SK-N-SH (cell line): ENCODE measurements around the gene E2F4. TPM values are rescaled to one million over a fixed set of nuclear protein-coding genes. Genes with fewer than 3 reads are reported as not detected.

Source experiments
- CTCF ChIA-PET: fragments of 300-600, 350-600 bp; formaldehyde crosslinking; extraction: SDS; loops from one replicate; lab custom pipeline; 2021; lab: Yijun Ruan, JAX
- POLR2A ChIA-PET: fragments of 350-600 bp; sonication (Branson Sonifier 250); formaldehyde crosslinking; extraction: SDS; loops from one replicate; lab custom pipeline; 2020; ENCODE audit warnings: antibody characterized with exemption, inconsistent platforms; lab: Yijun Ruan, JAX
- DNase-seq: peaks from one replicate; pipeline ENCODE4 v3.0.0; 2012
- H2AFZ ChIP-seq: fragments of 200-600 bp; sonication (generic); 2 replicates; pipeline ENCODE4 v1.8.1; 2016; ENCODE audit warnings: antibody characterized with exemption, mild to moderate bottlenecking, low read depth
- H3F3A ChIP-seq: fragments of 200-600 bp; sonication (generic); replicated peaks from 2 replicates; pipeline ENCODE3; 2016; ENCODE audit warnings: antibody characterized with exemption, mild to moderate bottlenecking; ENCODE audit not compliant: insufficient read depth
- H3K27ac ChIP-seq, 2 experiments: fragments of 200-500 bp in 1 of 2; fragments of 200-600 bp in 1 of 2; sonication (Bioruptor generic) in 1 of 2; sonication (generic), shearing (Covaris generic) in 1 of 2; 2 replicates each; pipeline versions ENCODE4 v1.5.1 to v1.6.1; 2014 to 2016; ENCODE audit warnings: low read depth in 2 of 2, inconsistent platforms in 1 of 2, low read length in 1 of 2, mild to moderate bottlenecking in 1 of 2, mixed read lengths in 1 of 2
- H3K27me3 ChIP-seq: fragments of 200-600 bp; sonication (generic), shearing (Covaris generic); 2 replicates; pipeline ENCODE4 v1.6.1; 2016; ENCODE audit warnings: mixed run types; ENCODE audit not compliant: insufficient read depth
- H3K36me3 ChIP-seq, 2 experiments: fragments of 200-500 bp in 1 of 2; fragments of 200-600 bp in 1 of 2; sonication (Bioruptor generic) in 1 of 2; sonication (generic) in 1 of 2; replicated peaks in 1 of 2; 2 replicates each; pipeline versions ENCODE3 to v1.5.1; 2014 to 2016; ENCODE audit warnings: low read length in 1 of 2, mild to moderate bottlenecking in 1 of 2; ENCODE audit not compliant: insufficient read depth in 2 of 2, control insufficient read depth in 1 of 2
- H3K4me1 ChIP-seq, 2 experiments: fragments of 200-500 bp in 1 of 2; fragments of 200-600 bp in 1 of 2; sonication (Bioruptor generic) in 1 of 2; sonication (generic), shearing (Covaris generic) in 1 of 2; 2 replicates each; pipeline versions ENCODE4 v1.5.1 to v1.6.1; 2014 to 2016; ENCODE audit warnings: low read depth in 1 of 2, low read length in 1 of 2, mixed run types in 1 of 2; ENCODE audit not compliant: insufficient read depth in 2 of 2, control insufficient read depth in 1 of 2
- H3K4me2 ChIP-seq: fragments of 200-600 bp; sonication (generic), shearing (Covaris generic); 2 replicates; pipeline ENCODE4 v1.6.1; 2017; ENCODE audit warnings: mixed run types
- H3K4me3 ChIP-seq, 2 experiments: fragments of 200-500 bp in 1 of 2; fragments of 200-600 bp in 1 of 2; sonication (Bioruptor generic) in 1 of 2; sonication (generic), shearing (Covaris generic) in 1 of 2; 2 replicates each; pipeline versions ENCODE4 v1.5.1 to v1.8.1; 2014 to 2016; ENCODE audit warnings: low read depth in 2 of 2, inconsistent platforms in 1 of 2, low read length in 1 of 2, mild to moderate bottlenecking in 1 of 2, mixed read lengths in 1 of 2, moderate library complexity in 1 of 2
- H3K79me2 ChIP-seq: fragments of 200-600 bp; sonication (generic); 2 replicates; pipeline ENCODE4 v1.8.1; 2017; ENCODE audit warnings: mild to moderate bottlenecking; ENCODE audit not compliant: insufficient read depth
- H3K9ac ChIP-seq: fragments of 200-600 bp; sonication (generic); 2 replicates; pipeline ENCODE4 v1.6.1; 2017; ENCODE audit warnings: mixed run types
- H3K9me2 ChIP-seq: fragments of 200-600 bp; sonication (generic); 2 replicates; pipeline ENCODE4 v1.6.1; 2017; ENCODE audit warnings: mixed run types
- H3K9me3 ChIP-seq: fragments of 200-600 bp; sonication (generic); 2 replicates; pipeline ENCODE4 v1.6.1; 2017; ENCODE audit warnings: mixed run types, mild to moderate bottlenecking, moderate library complexity
- H4K20me1 ChIP-seq: fragments of 200-600 bp; sonication (generic); 2 replicates; pipeline ENCODE4 v1.6.1; 2017; ENCODE audit warnings: mild to moderate bottlenecking, mixed run types; ENCODE audit not compliant: insufficient read depth
- CHD2 ChIP-seq: fragments of 150-350 bp; IDR thresholded peaks from 2 replicates; pipeline ENCODE4 v1.6.1; 2018; ENCODE audit warnings: low read length; ENCODE audit not compliant: partially characterized antibody
- CTCF ChIP-seq: fragments of 200-600 bp; sonication (generic); IDR thresholded peaks from 2 replicates; pipeline ENCODE4 v1.6.1; 2017; ENCODE audit warnings: antibody characterized with exemption, mild to moderate bottlenecking, moderate library complexity
- EP300 ChIP-seq, 2 experiments: IDR thresholded peaks; 2 replicates each; pipeline versions ENCODE4 v1.4.0 to v1.6.1; 2012; ENCODE audit warnings: borderline replicate concordance in 1 of 2, low read depth in 1 of 2, low read length in 1 of 2
- FOSL2 ChIP-seq: IDR thresholded peaks from 2 replicates; pipeline ENCODE4 v1.4.0; 2012; ENCODE audit warnings: low read depth, mild to moderate bottlenecking, moderate library complexity, borderline replicate concordance
- JUND ChIP-seq: IDR thresholded peaks from 2 replicates; pipeline ENCODE4 v1.4.0; 2012
- MAX ChIP-seq: IDR thresholded peaks from 2 replicates; pipeline ENCODE4 v1.4.0; 2012; ENCODE audit warnings: low read depth
- MEF2A ChIP-seq: IDR thresholded peaks from 2 replicates; pipeline ENCODE4 v1.4.0; 2012; ENCODE audit warnings: low read depth, borderline replicate concordance
- PBX3 ChIP-seq: IDR thresholded peaks from 2 replicates; pipeline ENCODE4; 2012
- RXRA ChIP-seq: IDR thresholded peaks from 2 replicates; pipeline ENCODE4 v1.4.0; 2012; ENCODE audit warnings: low read depth, mild to moderate bottlenecking, borderline replicate concordance
- SMC3 ChIP-seq: IDR thresholded peaks from 2 replicates; pipeline ENCODE4 v1.6.1; 2012; ENCODE audit warnings: low read depth, low read length, improper control_type of control experiment
- TCF12 ChIP-seq: IDR thresholded peaks from 2 replicates; pipeline ENCODE4 v1.4.0; 2012
- USF1 ChIP-seq: IDR thresholded peaks from 2 replicates; pipeline ENCODE4 v1.4.0; 2012; ENCODE audit warnings: low read depth, borderline replicate concordance
- WGBS: methylation state at CpG from one replicate; pipeline ENCODE4 v1.1.6; 2017; ENCODE audit warnings: low lambda C conversion rate; 5-methylcytosine and 5-hydroxymethylcytosine counted together
- polyA plus RNA-seq, 3 experiments: library from polyadenylated mRNA; depleted of rRNA; stranded (reverse); fragments of >200 nt; gene quantifications; 2 replicates each; pipeline ENCODE4 v1.2.3, GENCODE V29; 2012

The E2F4 gene
- polyA plus RNA-seq, 1 of the 3 experiments (the other 2 are of a cell fraction), result 168 TPM

GRCh38 chr16:67199011-67199807 is 7.3 kb downstream of the E2F4 start, which contains the start of gene ELMO3:
Gene ELMO3 (plus strand): TSS chr16:67199131. CDS start chr16:67199327, 196 bp downstream.
- Histone ChIP-seq H2AFZ (no peak within 1 kb of the TSS), H3K27me3 (no peaks in the 10 kb centered on the region), H3K4me2 (no peak within 1 kb of the TSS), H3K79me2 (peaks cover 25% of the 10 kb centered on the region; the same call in 1 of the 2 replicates), H4K20me1 (peaks cover 1% of the 10 kb centered on the region), H3K9me2 (no peaks in the 10 kb centered on the region), H3K36me3 (peaks cover 34 to 84% of the 10 kb centered on the region in 2 experiments), H3K4me3 (no peak within 1 kb of the TSS), H3K4me1 (peaks cover 0 to 4% of the 10 kb centered on the region in 2 experiments; a peak in 1 of 4 replicates), H3F3A (peaks cover 31% of the 10 kb centered on the region), H3K9me3 (no peaks in the 10 kb centered on the region), H3K9ac (no peak within 1 kb of the TSS), H3K27ac (no peak within 1 kb of the TSS; a peak in 1 of 4 replicates)
- DNase-seq, result peak; percentile 72
- POLR2A ChIA-PET, result interaction anchor here (1.2 to 1.4 kb wide), 2 partner anchors 9 to 29 kb away, joined by 3 to 4 read pairs; partner anchors contain the start of gene NOL3
- no peak for TF ChIP-seq CTCF
- no peak for TF ChIP-seq PBX3
- TF ChIP-seq CHD2, result no peak
- TF ChIP-seq EP300 (IDR thresholded peaks at IDR 0.05; ENCODE audit: borderline replicate concordance in 1 of 2, low read depth in 1 of 2, low read length in 1 of 2), result no peak
- TF ChIP-seq MAX, result no peak
- no peak for TF ChIP-seq MEF2A
- TF ChIP-seq SMC3, result no peak
- TF ChIP-seq JUND, result no peak
- TF ChIP-seq FOSL2, result no peak
- no peak for TF ChIP-seq TCF12
- no peak for TF ChIP-seq USF1
- no peak for TF ChIP-seq RXRA
- CTCF ChIA-PET, result interaction anchor here (1.0 to 2.5 kb wide), 5 partner anchors 11 to 304 kb away, joined by 3 to 8 read pairs (median 4); partner anchors contain the start of genes KCTD19 and LRRC36
- WGBS, result 93% methylated on average over 35 of the region's 61 CpGs
